ENCODE results near the gene ATOH8.

DNA sequence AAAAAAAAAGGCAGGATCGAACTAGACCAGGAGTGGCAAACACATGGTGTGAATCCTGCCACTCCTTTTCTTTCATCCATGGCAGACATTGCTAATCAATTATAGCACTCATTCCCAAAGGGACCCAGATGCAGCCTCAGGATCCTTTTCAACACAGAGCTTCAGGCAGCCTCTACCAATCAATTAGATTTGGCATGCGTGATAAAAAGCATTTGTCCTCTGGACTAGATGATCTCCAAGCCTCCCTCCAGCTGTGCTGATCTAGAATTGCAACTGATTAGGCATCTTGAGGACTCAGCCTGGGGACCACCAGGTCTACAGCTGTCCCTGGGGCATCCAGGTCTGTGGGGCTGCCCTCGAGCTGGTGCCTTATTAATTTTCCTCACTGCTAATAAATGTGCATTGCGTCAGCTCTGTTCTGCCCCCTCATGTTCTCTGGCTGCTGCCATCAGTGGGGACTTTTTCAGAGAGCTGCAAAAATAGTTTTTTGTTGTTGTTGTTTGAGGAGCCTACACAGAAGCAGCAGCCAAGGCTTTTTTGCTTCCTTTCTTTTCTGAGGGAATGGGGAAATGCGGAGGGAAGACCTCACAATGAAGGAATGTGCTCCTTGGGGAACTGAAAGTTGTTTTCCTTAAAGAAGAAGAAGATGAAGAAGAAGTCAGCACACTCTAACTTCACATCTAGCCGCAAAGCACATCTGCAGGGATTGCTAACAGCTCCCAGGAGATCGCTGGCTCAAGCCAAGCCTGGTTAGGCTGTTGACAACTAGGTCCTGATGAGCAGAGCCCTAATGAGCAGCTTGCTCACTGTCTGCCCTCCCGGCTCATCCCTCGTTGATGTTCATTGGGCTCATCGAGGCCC, 8.8 kb upstream of the ATOH8 start:
- no peak for TF ChIP-seq CTCF (IDR thresholded peaks at IDR 0.05; ENCODE audit: low read depth, low read length, poor library complexity, severe bottlenecking)
- TF ChIP-seq EZH2phosphoT487 (IDR thresholded peaks at IDR 0.05; ENCODE audit: borderline replicate concordance, low read length) = no peak

Measured in DOHH2 (cell line).